Astrocyte of the spinal cord (primary cell): ENCODE measurements around the gene URB1.

Experiments
- DNase-seq: peaks from one replicate; pipeline ENCODE4 v3.0.0; 2011; ENCODE audit warnings: low read depth, low spot score
- H3K4me3 ChIP-seq: 2 replicates; pipeline ENCODE4 v1.5.1; 2011; ENCODE audit warnings: low read depth, mild to moderate bottlenecking, low read length, moderate library complexity
- in situ Hi-C: cut with HindIII; loops from 2 replicates; pipeline ENCODE4 v1.10.0; 2017; ENCODE audit warnings: low sequenced_read_pairs
- TF ChIP-seq, protein P1 (sequence below): IDR thresholded peaks from 2 replicates; pipeline ENCODE4 v1.5.1; 2012; ENCODE audit warnings: low read depth, mild to moderate bottlenecking, low read length, inconsistent platforms

Gene URB1

DNA sequence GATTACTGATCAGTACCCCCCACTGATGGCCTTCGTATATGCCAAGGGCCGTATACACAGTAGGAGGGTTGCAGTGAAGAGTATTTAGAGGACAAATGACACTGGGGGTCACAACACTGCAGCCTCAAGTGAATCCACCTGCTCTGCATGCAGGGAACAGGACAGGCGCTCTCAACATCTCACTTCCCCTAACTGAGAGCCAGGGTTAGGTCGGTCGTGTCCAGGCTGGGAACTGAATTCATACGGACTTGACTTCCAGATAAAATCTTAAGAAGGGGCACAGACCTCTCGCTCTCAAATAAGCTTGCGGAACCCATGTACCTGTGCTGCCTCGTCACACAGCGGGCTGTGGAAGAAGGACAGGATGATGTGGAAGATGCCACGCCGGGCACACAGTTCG lies 71.3 kb downstream of the URB1 start:
- TF ChIP-seq, protein P1, sequence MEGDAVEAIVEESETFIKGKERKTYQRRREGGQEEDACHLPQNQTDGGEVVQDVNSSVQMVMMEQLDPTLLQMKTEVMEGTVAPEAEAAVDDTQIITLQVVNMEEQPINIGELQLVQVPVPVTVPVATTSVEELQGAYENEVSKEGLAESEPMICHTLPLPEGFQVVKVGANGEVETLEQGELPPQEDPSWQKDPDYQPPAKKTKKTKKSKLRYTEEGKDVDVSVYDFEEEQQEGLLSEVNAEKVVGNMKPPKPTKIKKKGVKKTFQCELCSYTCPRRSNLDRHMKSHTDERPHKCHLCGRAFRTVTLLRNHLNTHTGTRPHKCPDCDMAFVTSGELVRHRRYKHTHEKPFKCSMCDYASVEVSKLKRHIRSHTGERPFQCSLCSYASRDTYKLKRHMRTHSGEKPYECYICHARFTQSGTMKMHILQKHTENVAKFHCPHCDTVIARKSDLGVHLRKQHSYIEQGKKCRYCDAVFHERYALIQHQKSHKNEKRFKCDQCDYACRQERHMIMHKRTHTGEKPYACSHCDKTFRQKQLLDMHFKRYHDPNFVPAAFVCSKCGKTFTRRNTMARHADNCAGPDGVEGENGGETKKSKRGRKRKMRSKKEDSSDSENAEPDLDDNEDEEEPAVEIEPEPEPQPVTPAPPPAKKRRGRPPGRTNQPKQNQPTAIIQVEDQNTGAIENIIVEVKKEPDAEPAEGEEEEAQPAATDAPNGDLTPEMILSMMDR, result no peak
- H3K4me3 ChIP-seq, result no peak overlapping the region
- in situ Hi-C loops, result no loop called here
- no peak for DNase-seq

DNA sequence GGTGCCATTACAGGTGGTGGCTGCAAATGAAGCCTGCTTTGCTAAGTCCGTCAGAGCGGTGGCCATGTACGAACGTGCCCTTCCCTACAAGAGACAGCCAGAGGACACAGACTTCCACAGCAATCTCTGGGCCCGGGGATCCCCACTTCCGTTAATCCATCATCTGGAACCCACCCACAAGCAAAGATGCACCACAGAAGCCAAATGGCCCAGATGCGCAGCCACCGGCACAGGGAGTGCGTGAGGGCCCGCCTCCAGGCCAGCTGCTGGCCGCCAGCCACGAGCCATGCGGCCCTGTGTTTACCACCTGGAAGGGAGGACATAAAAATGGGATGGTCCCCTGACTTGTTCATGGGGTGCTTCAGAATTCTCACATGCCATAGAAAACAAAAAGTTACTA lies 72.1 kb downstream of the URB1 start:
- in situ Hi-C loops, result no loop called here

DNA sequence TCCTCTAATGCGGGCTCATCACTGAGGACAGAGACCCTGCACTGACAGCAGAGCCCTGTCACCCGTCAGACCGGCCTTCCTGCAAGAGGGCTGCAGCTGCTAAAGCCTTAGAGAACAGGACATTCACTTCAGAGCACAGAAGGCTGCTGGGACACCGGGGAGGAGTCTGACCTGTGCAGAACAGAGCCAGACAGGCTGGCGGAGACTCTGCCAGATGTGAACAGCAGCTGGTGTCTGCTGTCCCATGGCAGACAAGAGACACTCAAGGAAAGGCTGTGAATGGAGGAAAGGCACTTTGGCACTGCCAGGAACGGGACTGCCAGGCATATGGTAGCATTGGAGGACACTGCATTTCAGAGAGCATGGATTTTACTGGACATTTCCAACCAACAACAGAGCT lies 72.8 kb downstream of the URB1 start:
- no peak for DNase-seq
- TF ChIP-seq, protein P1, result no peak
- in situ Hi-C loops, result no loop called here
- no peak overlapping the region for H3K4me3 ChIP-seq

More for the DNA sequence above, 72.1 kb downstream of the URB1 start:
- H3K4me3 ChIP-seq, result no peak overlapping the region
- DNase-seq, result no peak
- TF ChIP-seq, protein P1, result no peak

DNA sequence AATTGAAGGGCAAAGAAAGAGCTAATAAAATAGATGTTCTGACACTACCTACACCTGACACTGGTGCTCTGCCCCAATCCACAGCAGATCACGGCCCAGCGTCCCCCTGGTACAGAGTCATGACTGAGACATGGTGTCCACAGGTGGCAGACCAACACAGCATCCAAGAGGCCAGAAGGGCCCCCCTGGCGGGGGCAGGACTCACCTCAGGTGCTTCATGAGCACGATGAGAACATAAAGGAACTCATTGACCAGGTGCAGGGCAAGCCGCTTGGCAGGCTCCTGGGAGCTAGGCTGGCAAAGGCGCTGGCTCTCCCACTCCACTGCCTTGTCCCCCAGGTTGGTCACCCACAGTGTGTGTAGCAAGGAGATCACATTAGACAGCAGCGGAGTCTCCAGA lies 73.8 kb downstream of the URB1 start:
- in situ Hi-C loops, result no loop called here
- no peak for DNase-seq
- TF ChIP-seq, protein P1, result no peak
- H3K4me3 ChIP-seq, result no peak overlapping the region

DNA sequence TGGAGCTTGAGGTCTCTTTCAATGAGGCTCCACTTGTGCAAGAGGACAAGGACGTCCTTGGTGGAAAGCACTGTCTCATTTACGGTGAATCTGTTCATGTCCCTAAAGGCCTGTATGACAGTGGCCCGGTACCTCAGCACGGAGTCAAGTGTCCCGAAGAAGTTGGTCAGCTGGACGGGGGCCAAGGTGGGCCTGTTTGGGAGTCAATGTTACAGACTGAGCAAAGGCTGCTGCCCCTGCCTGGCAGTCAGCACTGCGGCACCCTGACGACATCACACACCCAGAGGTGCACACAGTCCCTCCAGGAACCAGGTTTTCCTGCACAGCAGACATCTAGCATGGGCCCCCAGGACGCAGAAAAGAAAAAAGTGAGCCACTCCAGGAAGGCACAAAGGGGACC lies 75.1 kb downstream of the URB1 start:
- TF ChIP-seq, protein P1, result no peak
- DNase-seq, result no peak
- no peak overlapping the region for H3K4me3 ChIP-seq
- in situ Hi-C loops, result no loop called here

DNA sequence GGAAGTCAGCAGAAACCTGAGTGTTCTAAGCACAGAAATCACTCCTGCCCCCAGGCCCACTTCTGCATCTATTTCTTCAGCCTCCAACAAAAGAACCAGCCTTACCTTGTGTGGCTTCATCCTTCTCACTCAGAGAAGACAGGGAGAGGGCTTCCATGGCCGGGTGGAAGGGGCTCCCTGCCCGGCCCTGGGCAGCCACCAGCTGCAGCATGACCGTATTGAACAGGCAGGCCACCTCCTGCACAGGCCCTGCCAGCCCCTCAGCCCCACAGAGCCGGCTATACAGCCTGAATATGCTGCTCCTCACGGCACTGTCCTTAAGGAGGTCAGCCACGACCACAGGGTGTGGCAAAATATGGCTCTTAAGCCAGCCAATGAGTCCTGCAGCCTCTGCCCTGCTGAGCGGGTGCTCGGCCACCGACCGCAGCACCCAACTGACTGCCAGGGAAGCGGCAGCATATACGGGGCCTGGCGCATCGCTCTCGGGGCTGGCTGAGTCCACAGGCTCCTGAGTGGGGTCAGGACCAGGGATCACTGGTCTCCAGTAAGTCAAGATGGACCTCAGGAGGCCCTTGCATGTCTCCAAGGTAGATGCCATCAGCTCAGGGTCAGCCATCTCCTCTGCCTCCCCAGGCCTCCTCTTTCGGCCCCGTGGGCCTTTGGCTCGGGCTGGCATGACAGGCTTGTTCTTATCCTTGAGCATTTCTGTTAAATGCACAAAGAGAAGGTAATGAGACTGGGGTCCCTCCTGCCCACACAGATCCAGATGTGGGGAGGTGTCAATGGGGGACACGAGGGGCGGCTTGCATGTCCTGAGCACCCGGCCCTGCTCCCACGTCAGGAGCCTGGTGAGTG lies 76.2 kb downstream of the URB1 start:
- in situ Hi-C loops, result no loop called here
- TF ChIP-seq, protein P1, result no peak
- no peak for DNase-seq
- H3K4me3 ChIP-seq, result no peak overlapping the region
